Measurements from ENCODE around the gene ADGRD1. TPM values are rescaled to one million over a fixed set of nuclear protein-coding genes. Genes with fewer than 3 reads are reported as not detected.

ADGRD1 gene
- total RNA-seq, 2 experiments from 2014 or later, result 0.27 to 0.65 TPM

DNA sequence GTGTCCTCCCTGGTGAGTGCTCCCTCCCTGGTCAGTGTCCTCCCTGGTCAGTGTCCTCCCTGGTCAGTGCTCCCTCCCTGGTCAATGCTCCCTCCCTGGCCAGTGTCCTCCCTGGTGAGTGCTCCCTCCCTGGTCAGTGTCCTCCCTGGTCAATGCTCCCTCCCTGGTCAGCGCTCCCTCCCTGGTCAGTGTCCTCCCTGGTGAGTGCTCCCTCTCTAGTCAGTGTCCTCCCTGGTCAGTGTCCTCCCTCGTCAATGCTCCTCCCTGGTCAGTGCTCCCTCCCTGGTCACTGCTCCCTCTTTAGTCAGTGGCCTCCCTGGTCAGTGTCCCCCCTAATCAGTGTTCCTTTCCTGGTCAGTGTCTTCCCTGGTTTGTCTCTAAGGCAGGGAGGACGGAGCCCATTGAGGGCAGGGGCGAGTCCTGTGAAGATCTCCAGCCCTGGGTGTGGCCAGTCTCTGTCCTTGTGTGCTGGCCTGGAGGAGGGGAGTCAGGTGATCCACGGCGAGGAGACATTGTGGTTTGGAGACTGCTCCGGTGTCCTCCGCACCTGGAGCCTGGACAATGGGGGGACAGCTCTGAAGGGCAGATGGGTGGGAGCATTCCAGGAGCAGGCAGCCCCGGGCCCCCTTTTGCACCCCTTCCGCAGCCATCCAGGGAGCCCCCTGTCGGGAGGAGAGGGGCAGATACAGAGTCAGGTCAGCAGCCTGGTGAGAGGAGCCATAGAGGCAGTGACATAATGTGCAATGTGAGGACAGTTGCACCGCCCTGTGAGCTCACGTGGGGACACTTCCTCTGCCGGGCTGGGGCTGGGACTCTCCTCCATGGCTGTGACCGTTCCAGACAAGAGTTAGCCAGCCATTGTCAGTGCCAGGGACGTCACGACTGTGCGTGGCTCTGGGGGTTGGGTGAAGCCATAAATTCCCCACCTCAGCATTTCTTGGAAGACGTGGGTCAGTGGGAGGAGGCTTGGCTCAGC is 93.4 kb downstream of the ADGRD1 start:
- intact Hi-C loops (cut with micrococcal nuclease), result no loop called here
- no peaks in the 10 kb centered on the region for H3K27me3 Mint-ChIP-seq
- DNase-seq (peak; percentile 59), ATAC-seq (peak; percentile 83)
- no peak overlapping the region for H3K4me3 Mint-ChIP-seq
- no peaks in the 10 kb centered on the region for H3K9me3 Mint-ChIP-seq
- peaks cover 4% of the 10 kb centered on the region for H3K4me1 Mint-ChIP-seq (ENCODE audit: low read depth)
- no peak for TF ChIP-seq CTCF (IDR thresholded peaks at IDR 0.05)
- CTCF ChIA-PET, result no interaction called here
- H3K27ac Mint-ChIP-seq, result no peak overlapping the region
- POLR2A ChIA-PET, result no interaction called here
- H3K36me3 Mint-ChIP-seq (ENCODE audit: low read depth), result no peaks in the 10 kb centered on the region

DNA sequence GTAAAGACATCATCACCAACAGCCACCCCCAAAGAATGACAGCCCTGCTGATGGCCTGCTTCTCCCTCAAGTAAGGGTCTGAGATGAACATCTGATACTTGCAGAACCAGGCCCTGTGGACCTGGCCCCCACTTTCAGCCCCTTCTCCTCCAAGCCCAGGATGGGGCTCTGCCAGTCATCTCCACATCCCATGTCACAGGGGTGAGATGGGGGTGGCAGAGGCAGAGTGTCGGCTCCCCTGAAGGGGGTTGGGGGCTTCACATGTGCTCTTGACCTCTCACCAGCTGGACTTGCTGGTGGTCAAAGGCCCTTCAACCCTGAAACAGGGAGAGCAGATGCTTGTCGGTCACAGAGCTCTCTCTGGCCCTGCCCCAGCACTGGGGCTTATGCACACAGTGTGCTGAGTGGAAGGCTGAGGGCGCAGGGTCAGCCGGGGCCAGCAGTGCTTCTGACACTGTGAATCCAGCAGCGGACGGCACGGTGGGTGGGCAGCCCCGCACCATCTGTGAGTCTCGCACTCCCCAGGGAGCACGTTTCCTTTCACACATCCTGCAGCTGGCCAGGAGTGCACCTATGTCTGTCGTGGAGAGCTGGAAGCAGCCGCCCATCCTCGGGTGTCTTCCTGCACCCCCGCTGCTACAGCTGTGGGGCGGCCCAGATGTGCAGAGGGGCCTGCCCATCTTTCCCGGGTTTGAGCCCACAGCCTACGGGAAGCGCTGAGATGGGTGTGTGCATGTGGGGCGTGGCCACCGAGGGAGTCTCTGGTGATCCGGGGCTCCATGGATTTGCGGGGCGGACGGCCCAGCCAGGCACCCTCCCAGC is 94.3 kb downstream of the ADGRD1 start:
- Mint-ChIP-seq H3K27me3 (no peaks in the 10 kb centered on the region), H3K4me1 (ENCODE audit: low read depth) (peaks cover 4% of the 10 kb centered on the region), H3K36me3 (ENCODE audit: low read depth) (no peaks in the 10 kb centered on the region), H3K4me3 (no peak overlapping the region), H3K9me3 (no peaks in the 10 kb centered on the region), H3K27ac (no peak overlapping the region)
- CTCF ChIA-PET, result interaction anchor here (0.8 kb wide), 1 partner anchor 65 kb away, joined by 5 read pairs; no protein-coding TSS in a partner anchor
- no peak for TF ChIP-seq CTCF (IDR thresholded peaks at IDR 0.05)
- POLR2A ChIA-PET, result no interaction called here
- intact Hi-C loops (cut with micrococcal nuclease), result no loop called here
- ATAC-seq, result no peak
- DNase-seq, result no peak

DNA sequence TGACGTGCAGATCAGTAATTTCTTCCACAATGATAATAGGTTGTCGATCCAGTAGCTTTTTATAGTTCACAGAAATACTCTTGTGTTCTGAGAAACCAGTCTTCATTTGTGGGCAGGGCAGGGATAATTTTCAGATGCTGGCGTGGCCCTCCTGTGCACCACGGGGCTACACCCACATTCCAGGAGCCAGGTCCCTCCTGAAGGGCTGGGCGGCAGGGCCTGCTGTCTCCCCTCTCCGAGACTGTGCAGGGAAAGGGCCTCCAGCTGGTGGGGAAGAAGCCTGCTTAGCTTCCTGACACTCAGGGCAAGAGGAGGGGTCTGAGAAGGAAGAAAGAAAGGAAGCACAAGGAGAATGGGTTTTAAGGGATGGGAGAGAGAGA is 94.9 kb downstream of the ADGRD1 start:
- no peaks in the 10 kb centered on the region for H3K36me3 Mint-ChIP-seq (ENCODE audit: low read depth)
- no peak for ATAC-seq
- peaks cover 4% of the 10 kb centered on the region for H3K4me1 Mint-ChIP-seq (ENCODE audit: low read depth)
- no peak overlapping the region for H3K4me3 Mint-ChIP-seq
- DNase-seq, result no peak
- CTCF ChIA-PET, result interaction anchor here (0.8 kb wide), 1 partner anchor 64 kb away, joined by 5 read pairs; no protein-coding TSS in a partner anchor
- intact Hi-C loops (cut with micrococcal nuclease), result no loop called here
- no peaks in the 10 kb centered on the region for H3K27me3 Mint-ChIP-seq
- POLR2A ChIA-PET, result no interaction called here
- TF ChIP-seq CTCF (IDR thresholded peaks at IDR 0.05), result no peak
- H3K9me3 Mint-ChIP-seq, result no peaks in the 10 kb centered on the region
- no peak overlapping the region for H3K27ac Mint-ChIP-seq

- Mint-ChIP-seq H3K9me3 (no peaks in the 10 kb centered on the region), H3K27me3 (no peaks in the 10 kb centered on the region), H3K36me3 (ENCODE audit: low read depth) (no peaks in the 10 kb centered on the region), H3K27ac (no peak overlapping the region), H3K4me3 (no peak overlapping the region), H3K4me1 (ENCODE audit: low read depth) (peaks cover 4% of the 10 kb centered on the region)
- CTCF ChIA-PET, result no interaction called here
- no peak for ATAC-seq
- POLR2A ChIA-PET, result no interaction called here
- intact Hi-C loops (cut with micrococcal nuclease), result no loop called here
- no peak for TF ChIP-seq CTCF (IDR thresholded peaks at IDR 0.05)
- no peak for DNase-seq
Observed at GRCh38 chr12:131049002-131049401, 95.3 kb downstream of the ADGRD1 start.
